C4-2B (cell line): ENCODE data around the gene CARHSP1.
"Not testable (repeated sequence)": the region's sequence is repeated elsewhere in the genome, so short reads cannot be mapped to it uniquely, and the experiment has no call there.

Experiments
- H3K27ac ChIP-seq: fragments of 450-650 bp; 2 replicates; pipeline ENCODE4 v1.5.1; 2017
- ZFX ChIP-seq: fragments of 450-650 bp; IDR thresholded peaks from 2 replicates; pipeline ENCODE4 v1.6.1; 2017
- TF ChIP-seq, protein P1 (sequence below): fragments of 450-650 bp; conservative IDR thresholded peaks from 2 replicates; pipeline ENCODE4 v1.5.1; 2017; ENCODE audit warnings: mild to moderate bottlenecking

The CARHSP1 gene

DNA sequence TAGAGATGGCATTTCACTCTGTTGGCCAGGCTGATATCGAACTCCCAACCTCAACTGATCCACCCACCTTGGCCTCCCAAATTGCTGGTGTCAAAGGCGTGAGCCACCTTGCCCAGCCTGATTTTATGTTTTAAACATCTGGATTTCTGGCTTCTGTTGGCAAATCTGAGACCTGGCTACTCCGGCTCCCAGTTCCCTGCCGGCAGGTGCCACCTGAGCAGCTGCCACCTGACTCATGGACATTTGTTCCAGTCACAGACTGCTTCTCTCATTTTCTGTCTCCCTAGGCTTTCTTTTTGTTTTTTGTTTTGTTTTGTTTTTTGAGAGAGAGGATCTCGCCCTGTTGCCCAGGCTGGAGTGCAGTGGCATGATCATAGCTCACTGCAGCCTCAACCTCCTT lies 61.6 kb downstream of the CARHSP1 start:
- no peak overlapping the region for H3K27ac ChIP-seq
- TF ChIP-seq, protein P1, sequence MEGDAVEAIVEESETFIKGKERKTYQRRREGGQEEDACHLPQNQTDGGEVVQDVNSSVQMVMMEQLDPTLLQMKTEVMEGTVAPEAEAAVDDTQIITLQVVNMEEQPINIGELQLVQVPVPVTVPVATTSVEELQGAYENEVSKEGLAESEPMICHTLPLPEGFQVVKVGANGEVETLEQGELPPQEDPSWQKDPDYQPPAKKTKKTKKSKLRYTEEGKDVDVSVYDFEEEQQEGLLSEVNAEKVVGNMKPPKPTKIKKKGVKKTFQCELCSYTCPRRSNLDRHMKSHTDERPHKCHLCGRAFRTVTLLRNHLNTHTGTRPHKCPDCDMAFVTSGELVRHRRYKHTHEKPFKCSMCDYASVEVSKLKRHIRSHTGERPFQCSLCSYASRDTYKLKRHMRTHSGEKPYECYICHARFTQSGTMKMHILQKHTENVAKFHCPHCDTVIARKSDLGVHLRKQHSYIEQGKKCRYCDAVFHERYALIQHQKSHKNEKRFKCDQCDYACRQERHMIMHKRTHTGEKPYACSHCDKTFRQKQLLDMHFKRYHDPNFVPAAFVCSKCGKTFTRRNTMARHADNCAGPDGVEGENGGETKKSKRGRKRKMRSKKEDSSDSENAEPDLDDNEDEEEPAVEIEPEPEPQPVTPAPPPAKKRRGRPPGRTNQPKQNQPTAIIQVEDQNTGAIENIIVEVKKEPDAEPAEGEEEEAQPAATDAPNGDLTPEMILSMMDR = no peak
- TF ChIP-seq ZFX = no peak

DNA sequence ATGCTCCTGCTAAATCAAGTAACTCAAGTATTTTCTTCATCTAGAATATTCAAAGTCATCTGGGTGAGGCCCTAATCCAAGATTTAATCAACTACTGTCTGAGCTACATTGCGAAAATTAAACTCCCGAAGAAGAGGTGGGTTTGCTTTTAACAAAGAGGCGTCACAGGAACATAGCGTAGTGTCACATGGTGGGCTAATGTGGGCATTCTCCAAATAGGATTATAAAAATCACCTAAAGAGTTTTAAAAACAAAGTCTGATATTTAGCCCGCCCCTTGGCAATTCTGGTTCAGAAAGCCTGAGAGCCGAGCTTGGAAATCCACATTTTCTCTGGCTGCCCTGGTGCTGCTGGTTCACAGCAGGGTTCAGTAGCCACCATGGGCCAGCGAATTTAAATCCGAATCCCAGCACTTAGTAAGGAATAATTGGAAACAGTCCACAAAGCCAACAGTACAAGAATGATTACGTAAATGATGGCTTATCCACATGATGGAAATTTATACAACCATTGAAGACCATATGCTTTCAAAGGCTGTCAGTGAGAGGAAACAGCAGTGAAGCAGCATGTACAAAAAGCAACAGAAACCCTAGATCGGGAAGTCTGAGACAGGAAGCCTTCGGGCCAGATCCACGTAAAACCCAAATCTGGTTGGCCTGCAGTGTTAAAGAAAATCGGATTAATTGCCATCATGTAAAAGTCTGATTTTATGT lies 62.4 kb downstream of the CARHSP1 start:
- TF ChIP-seq, protein P1 = no peak
- TF ChIP-seq ZFX = no peak
- H3K27ac ChIP-seq = no peak overlapping the region

DNA sequence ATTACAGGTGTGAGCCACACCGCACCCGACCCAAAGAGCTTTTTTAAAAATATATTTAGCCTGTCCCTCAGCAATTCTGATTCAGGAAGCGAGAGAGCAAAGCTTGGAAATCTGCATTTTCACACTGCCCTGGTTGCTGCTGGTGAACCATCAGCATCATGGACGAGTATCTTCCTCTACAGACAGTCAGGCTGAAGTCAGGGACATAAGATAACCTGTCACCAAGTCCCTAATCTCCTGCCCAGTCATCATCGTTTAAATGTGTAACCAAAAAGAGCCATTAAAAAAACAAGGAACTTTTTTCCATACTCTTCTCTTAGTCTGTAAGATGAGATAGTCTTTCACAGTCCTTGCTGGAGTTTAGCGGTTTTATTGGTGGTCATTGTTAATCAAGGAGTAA lies 64.5 kb downstream of the CARHSP1 start:
- TF ChIP-seq, protein P1 = no peak
- no peak for TF ChIP-seq ZFX
- no peak overlapping the region for H3K27ac ChIP-seq

DNA sequence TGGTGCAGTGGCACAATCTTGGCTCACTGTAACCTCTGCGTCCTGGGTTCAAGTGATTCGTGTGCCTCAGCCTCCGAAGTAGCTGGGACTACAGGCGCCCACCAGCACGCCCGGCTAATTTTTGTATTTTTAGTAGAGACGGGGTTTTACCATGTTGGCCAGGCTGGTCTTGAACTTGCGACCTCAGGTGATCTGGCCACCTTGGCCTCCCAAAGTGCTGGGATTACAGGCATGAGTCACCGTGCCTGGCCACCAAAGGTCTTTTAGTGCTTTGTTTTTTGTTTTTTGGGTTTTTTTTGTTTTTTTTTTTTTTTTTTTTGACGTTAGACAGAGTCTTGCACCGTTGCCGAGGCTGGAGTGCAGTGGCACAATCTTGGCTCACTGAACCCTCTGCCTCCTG lies 65.1 kb downstream of the CARHSP1 start:
- not testable (repeated sequence) for H3K27ac ChIP-seq
